DOHH2 (cell line): Measurements from ENCODE around the gene HSD3B7.

Experiments used
- CTCF ChIP-seq: fragments of 200-600 bp; sonication (generic); IDR thresholded peaks from one replicate; pipeline ENCODE4 v1.5.1; 2014; ENCODE audit warnings: antibody characterized with exemption, mild to moderate bottlenecking, low read depth, low read length; ENCODE audit not compliant: poor library complexity, severe bottlenecking
- EZH2phosphoT487 ChIP-seq: fragments of 200-600 bp; sonication (generic); IDR thresholded peaks from 2 replicates; pipeline ENCODE4 v1.6.1; 2017; ENCODE audit warnings: borderline replicate concordance, mild to moderate bottlenecking, antibody characterized with exemption, low read length, moderate library complexity, mixed read lengths

GRCh38 chr16:30946671-30947540 is 38.1 kb upstream of the HSD3B7 start:
- no peak for TF ChIP-seq CTCF
- no peak for TF ChIP-seq EZH2phosphoT487
